ENCODE measurements around the gene AAGAB. TPM values are rescaled to one million over a fixed set of nuclear protein-coding genes. Genes with fewer than 3 reads are reported as not detected.
"Not testable (repeated sequence)": the region's sequence is repeated elsewhere in the genome, so short reads cannot be mapped to it uniquely, and the experiment has no call there.

The AAGAB gene
- total RNA-seq, 2 experiments from 2014 or later = 14.2 to 15.6 TPM

DNA sequence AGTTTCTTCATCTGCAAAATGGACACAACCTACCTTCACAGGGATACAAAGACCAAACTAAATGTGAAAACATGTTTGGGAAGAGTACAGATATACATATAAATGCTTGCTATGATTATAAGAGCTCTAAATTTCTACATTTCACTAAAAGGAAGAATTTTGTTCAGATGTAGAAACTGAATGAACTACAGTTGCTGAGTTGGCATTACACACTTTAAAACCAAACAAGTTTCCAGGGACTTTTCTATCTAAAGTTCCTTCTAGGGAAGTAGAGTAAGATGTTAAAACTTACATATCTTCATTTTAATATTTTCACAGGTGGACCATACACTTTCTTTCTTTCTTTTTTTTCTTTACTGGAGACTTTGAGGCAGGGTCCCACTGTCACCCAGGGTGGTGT, 4.6 kb downstream of the AAGAB start:
- ChIA-PET POLR2A (no interaction called here), CTCF (interaction anchor here (1.5 kb wide), 1 partner anchor 10 kb away, joined by 3 read pairs; no protein-coding TSS in a partner anchor)
- Histone ChIP-seq H3K27ac (ENCODE audit: low read depth in 1 of 2, low read length in 2 of 2) (no peak overlapping the region), H3K36me3 (ENCODE audit: insufficient read depth, low read length) (peaks cover 11% of the 10 kb centered on the region), H3K4me1 (ENCODE audit: insufficient read depth, low read length) (peaks cover 13% of the 10 kb centered on the region), H3K27me3 (ENCODE audit: control insufficient read depth in 1 of 2, insufficient read depth in 2 of 2, low read length in 2 of 2) (no peaks in the 10 kb centered on the region), H3K4me3 (ENCODE audit: low read length) (no peak overlapping the region), H3K9me3 (ENCODE audit: control insufficient read depth in 1 of 2, insufficient read depth in 1 of 2, low read length in 2 of 2) (peaks cover 0 to 6% of the 10 kb centered on the region in 2 experiments)
- no peak for TF ChIP-seq CTCF (IDR thresholded peaks at IDR 0.05)
- Mint-ChIP-seq H3K27me3 (no peaks in the 10 kb centered on the region), H3K27ac (no peak overlapping the region), H3K9me3 (peaks cover 4% of the 10 kb centered on the region), H3K36me3 (ENCODE audit: low read depth) (peaks cover 48% of the 10 kb centered on the region), H3K4me1 (ENCODE audit: low read depth) (peaks cover 64% of the 10 kb centered on the region), H3K4me3 (no peak overlapping the region)
- ATAC-seq (ENCODE audit: poor library complexity) (no peak), DNase-seq (no peak)
- intact Hi-C loops (cut with DNase I, micrococcal nuclease) = loop anchor here (5.0 to 10.0 kb wide), 5 partner anchors 185 to 977 kb away; partner anchors contain the start of genes SMAD3 (in 2 of the 2), CLN6 (in 1 of the 2), MAP2K5 (in 1 of the 2) and PIAS1 (in 1 of the 2)

DNA sequence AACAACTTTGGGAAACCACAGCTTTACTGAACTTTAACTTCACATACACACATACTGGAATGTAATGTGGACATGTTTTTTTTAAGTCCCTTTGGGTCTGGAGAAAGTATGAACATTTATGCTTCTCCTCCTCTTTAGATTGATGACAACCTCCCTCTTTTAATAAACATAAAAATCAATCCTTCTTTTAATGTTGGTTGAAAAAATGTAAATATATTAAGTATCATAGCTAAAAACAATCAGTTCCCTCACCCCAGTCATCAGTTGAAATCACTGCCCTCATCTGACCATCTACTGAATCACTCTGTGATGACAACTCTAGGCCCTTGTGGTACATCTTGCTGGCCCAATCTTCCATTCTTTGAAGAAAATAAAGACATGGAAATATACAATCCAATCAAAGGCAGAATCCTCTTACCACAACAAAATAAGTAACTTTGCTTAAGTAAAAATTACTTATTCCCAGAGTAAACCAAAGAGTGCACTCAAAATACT, 6.4 kb downstream of the AAGAB start:
- Histone ChIP-seq H3K36me3 (ENCODE audit: insufficient read depth, low read length) (peaks cover 11% of the 10 kb centered on the region), H3K4me3 (ENCODE audit: low read length) (no peak overlapping the region), H3K27ac (ENCODE audit: low read depth in 1 of 2, low read length in 2 of 2) (no peak overlapping the region), H3K27me3 (ENCODE audit: control insufficient read depth in 1 of 2, insufficient read depth in 2 of 2, low read length in 2 of 2) (no peaks in the 10 kb centered on the region), H3K4me1 (ENCODE audit: insufficient read depth, low read length) (peaks cover 3% of the 10 kb centered on the region), H3K9me3 (ENCODE audit: control insufficient read depth in 1 of 2, insufficient read depth in 1 of 2, low read length in 2 of 2) (peaks cover 0 to 6% of the 10 kb centered on the region in 2 experiments)
- peaks cover 38% of the 10 kb centered on the region for H3K36me3 Mint-ChIP-seq (ENCODE audit: low read depth)
- no peaks in the 10 kb centered on the region for H3K27me3 Mint-ChIP-seq
- ATAC-seq (ENCODE audit: poor library complexity) = no peak
- H3K9me3 Mint-ChIP-seq = peaks cover 4% of the 10 kb centered on the region
- no peak overlapping the region for H3K4me3 Mint-ChIP-seq
- intact Hi-C loops (cut with DNase I, micrococcal nuclease) = loop anchor here (10.0 kb wide), 1 partner anchor 587 kb away; no protein-coding TSS in a partner anchor
- H3K4me1 Mint-ChIP-seq (ENCODE audit: low read depth) = peaks cover 57% of the 10 kb centered on the region
- peak overlapping the region; percentile 41 for H3K27ac Mint-ChIP-seq
- CTCF ChIA-PET = no interaction called here
- no peak for TF ChIP-seq CTCF (IDR thresholded peaks at IDR 0.05)
- no peak for DNase-seq
- POLR2A ChIA-PET = no interaction called here

DNA sequence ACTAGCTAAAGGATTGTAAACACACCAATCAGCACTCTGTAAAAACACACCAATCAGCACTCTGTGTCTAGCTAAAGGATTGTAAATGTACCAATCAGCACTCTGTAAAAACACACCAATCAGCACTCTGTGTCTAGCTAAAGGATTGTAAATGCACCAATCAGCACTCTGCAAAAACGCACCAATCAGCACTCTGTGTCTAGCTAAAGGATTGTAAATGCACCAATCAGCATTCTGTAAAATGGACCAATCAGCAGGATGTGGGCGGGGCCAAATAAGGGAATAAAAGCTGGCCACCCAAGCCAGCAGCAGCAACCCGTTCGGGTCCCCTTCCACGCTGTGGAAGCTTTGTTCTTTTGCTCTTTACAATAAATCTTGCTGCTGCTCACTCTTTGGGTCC, 7.9 kb downstream of the AAGAB start:
- Histone ChIP-seq H3K4me1 (ENCODE audit: insufficient read depth, low read length) (peaks cover 12% of the 10 kb centered on the region), H3K36me3 (ENCODE audit: insufficient read depth, low read length) (peaks cover 11% of the 10 kb centered on the region)
- H3K9me3 Mint-ChIP-seq; CTCF ChIA-PET; H3K27me3 ChIP-seq (ENCODE audit: control insufficient read depth in 1 of 2, insufficient read depth in 2 of 2, low read length in 2 of 2); DNase-seq; H3K27me3 Mint-ChIP-seq; H3K9me3 ChIP-seq (ENCODE audit: control insufficient read depth in 1 of 2, insufficient read depth in 1 of 2, low read length in 2 of 2); H3K4me3 ChIP-seq (ENCODE audit: low read length); POLR2A ChIA-PET; ATAC-seq (ENCODE audit: poor library complexity); H3K27ac ChIP-seq (ENCODE audit: low read depth in 1 of 2, low read length in 2 of 2); H3K4me3 Mint-ChIP-seq: not testable (repeated sequence)
- peak overlapping the region; percentile 48 for H3K27ac Mint-ChIP-seq
- peaks cover 54% of the 10 kb centered on the region for H3K4me1 Mint-ChIP-seq (ENCODE audit: low read depth)
- peaks cover 42% of the 10 kb centered on the region for H3K36me3 Mint-ChIP-seq (ENCODE audit: low read depth)
- intact Hi-C loops (cut with DNase I, micrococcal nuclease) = loop anchor here (10.0 kb wide), 1 partner anchor 588 kb away; no protein-coding TSS in a partner anchor

All from CD4-positive, alpha-beta T cell (primary cell).